ENCODE data around the gene IMPG1. TPM values are rescaled to one million over a fixed set of nuclear protein-coding genes. Genes with fewer than 3 reads are reported as not detected.

Gene IMPG1
- total and polyA plus RNA-seq, 9 donors = 0.11 to 0.79 (median 0.39) TPM

DNA sequence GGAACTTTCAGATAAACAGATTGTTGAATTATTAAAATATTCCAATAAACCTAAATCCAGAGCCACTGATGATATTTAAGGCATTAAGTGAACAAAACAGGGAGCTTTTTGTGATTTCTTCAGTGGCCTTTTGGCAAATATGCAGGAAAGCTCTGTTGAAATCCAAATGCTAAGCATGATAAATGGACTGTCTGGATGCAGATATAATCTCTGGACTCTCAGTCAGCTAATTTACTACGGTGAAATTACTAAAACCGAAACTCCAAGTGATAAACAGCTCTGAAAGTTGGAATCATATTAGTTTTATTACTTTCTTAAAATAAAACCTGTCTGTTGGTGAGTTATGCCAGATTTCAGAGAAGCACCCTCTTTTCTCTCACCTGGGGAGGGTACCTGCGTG is 120.3 kb downstream of the IMPG1 start:
- no peak for DNase-seq
- Histone ChIP-seq H3K4me3 (ENCODE audit: low read length) (no peak overlapping the region), H3K27ac (ENCODE audit: low read length) (no peak overlapping the region), H3K9me3 (replicated peaks; ENCODE audit: control insufficient read depth, low read depth, low read length) (no peaks in the 10 kb centered on the region), H3K27me3 (ENCODE audit: control insufficient read depth, insufficient read depth, low read length) (no peaks in the 10 kb centered on the region), H3K4me1 (ENCODE audit: control insufficient read depth, insufficient read depth, low read length) (no peaks in the 10 kb centered on the region), H3K36me3 (ENCODE audit: control insufficient read depth, insufficient read depth, low read length) (no peaks in the 10 kb centered on the region)
- WGBS (ENCODE audit: insufficient coverage) = no CpG with 5 or more reads among the region's 3 CpGs

- Histone ChIP-seq H3K27me3 (ENCODE audit: control insufficient read depth, insufficient read depth, low read length) (no peaks in the 10 kb centered on the region), H3K27ac (ENCODE audit: low read length) (no peak overlapping the region), H3K4me3 (ENCODE audit: low read length) (no peak overlapping the region), H3K36me3 (ENCODE audit: control insufficient read depth, insufficient read depth, low read length) (no peaks in the 10 kb centered on the region), H3K4me1 (ENCODE audit: control insufficient read depth, insufficient read depth, low read length) (no peaks in the 10 kb centered on the region), H3K9me3 (replicated peaks; ENCODE audit: control insufficient read depth, low read depth, low read length) (no peaks in the 10 kb centered on the region)
- no peak for DNase-seq
- 81% methylated on average over 3 of the region's 5 CpGs for WGBS (ENCODE audit: insufficient coverage)
Measured at GRCh38 chr6:75947935-75948334, 124.5 kb downstream of the IMPG1 start.

- WGBS (ENCODE audit: insufficient coverage) = no CpG with 5 or more reads among the region's 4 CpGs
- H3K27me3 ChIP-seq (ENCODE audit: control insufficient read depth, insufficient read depth, low read length) = no peaks in the 10 kb centered on the region
- no peaks in the 10 kb centered on the region for H3K36me3 ChIP-seq (ENCODE audit: control insufficient read depth, insufficient read depth, low read length)
- no peak overlapping the region for H3K4me3 ChIP-seq (ENCODE audit: low read length)
- no peak for DNase-seq
- no peaks in the 10 kb centered on the region for H3K4me1 ChIP-seq (ENCODE audit: control insufficient read depth, insufficient read depth, low read length)
- no peaks in the 10 kb centered on the region for H3K9me3 ChIP-seq (replicated peaks; ENCODE audit: control insufficient read depth, low read depth, low read length)
- H3K27ac ChIP-seq (ENCODE audit: low read length) = no peak overlapping the region
Measured at GRCh38 chr6:75946146-75946831, 126.2 kb downstream of the IMPG1 start.

GRCh38 chr6:75943381-75943780 is 129.1 kb downstream of the IMPG1 start:
- Histone ChIP-seq H3K4me3 (ENCODE audit: low read length) (no peak overlapping the region), H3K27me3 (ENCODE audit: control insufficient read depth, insufficient read depth, low read length) (no peaks in the 10 kb centered on the region), H3K4me1 (ENCODE audit: control insufficient read depth, insufficient read depth, low read length) (no peaks in the 10 kb centered on the region), H3K9me3 (replicated peaks; ENCODE audit: control insufficient read depth, low read depth, low read length) (no peaks in the 10 kb centered on the region), H3K36me3 (ENCODE audit: control insufficient read depth, insufficient read depth, low read length) (no peaks in the 10 kb centered on the region), H3K27ac (ENCODE audit: low read length) (no peak overlapping the region)
- WGBS (ENCODE audit: insufficient coverage) = 51% methylated on average over 2 of the region's 2 CpGs
- DNase-seq = no peak

DNA sequence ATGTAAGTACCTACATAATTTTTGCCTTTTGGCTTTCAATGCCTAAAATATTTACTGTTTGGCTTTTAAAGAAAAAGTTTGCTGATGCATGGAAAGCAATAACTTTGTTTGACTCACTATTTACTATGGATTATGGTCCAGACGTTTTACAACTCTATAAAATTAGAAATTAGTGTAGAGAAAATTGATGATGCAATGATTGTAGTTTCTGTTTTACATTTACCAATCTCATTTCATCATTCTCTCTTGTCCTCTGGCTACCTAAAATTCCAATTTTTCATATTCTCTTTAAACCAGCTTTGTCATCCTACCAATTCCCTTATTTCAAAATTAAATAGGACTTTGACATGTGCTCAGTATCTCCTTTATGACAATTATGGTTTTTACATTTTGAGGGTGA is 131.0 kb downstream of the IMPG1 start:
- Histone ChIP-seq H3K4me1 (ENCODE audit: control insufficient read depth, insufficient read depth, low read length) (no peaks in the 10 kb centered on the region), H3K27ac (ENCODE audit: low read length) (no peak overlapping the region), H3K27me3 (ENCODE audit: control insufficient read depth, insufficient read depth, low read length) (peaks cover 4% of the 10 kb centered on the region), H3K36me3 (ENCODE audit: control insufficient read depth, insufficient read depth, low read length) (no peaks in the 10 kb centered on the region), H3K9me3 (replicated peaks; ENCODE audit: control insufficient read depth, low read depth, low read length) (no peaks in the 10 kb centered on the region), H3K4me3 (ENCODE audit: low read length) (no peak overlapping the region)
- no CpG with 5 or more reads among the region's 1 CpG for WGBS (ENCODE audit: insufficient coverage)
- DNase-seq = no peak

GRCh38 chr6:75940564-75940963 is 131.9 kb downstream of the IMPG1 start:
- Histone ChIP-seq H3K9me3 (replicated peaks; ENCODE audit: control insufficient read depth, low read depth, low read length) (no peaks in the 10 kb centered on the region), H3K4me1 (ENCODE audit: control insufficient read depth, insufficient read depth, low read length) (no peaks in the 10 kb centered on the region), H3K27ac (ENCODE audit: low read length) (no peak overlapping the region), H3K4me3 (ENCODE audit: low read length) (no peak overlapping the region), H3K27me3 (ENCODE audit: control insufficient read depth, insufficient read depth, low read length) (peaks cover 6% of the 10 kb centered on the region), H3K36me3 (ENCODE audit: control insufficient read depth, insufficient read depth, low read length) (no peaks in the 10 kb centered on the region)
- WGBS (ENCODE audit: insufficient coverage) = 38% methylated on average over 2 of the region's 4 CpGs
- DNase-seq = no peak

GRCh38 chr6:75937846-75938245 is 134.6 kb downstream of the IMPG1 start:
- Histone ChIP-seq H3K4me1 (ENCODE audit: control insufficient read depth, insufficient read depth, low read length) (peaks cover 8% of the 10 kb centered on the region), H3K4me3 (ENCODE audit: low read length) (no peak overlapping the region)

GRCh38 chr6:75936682-75937081 is 135.8 kb downstream of the IMPG1 start:
- 81% methylated on average over 3 of the region's 3 CpGs for WGBS (ENCODE audit: insufficient coverage)
- no peak overlapping the region for H3K27ac ChIP-seq (ENCODE audit: low read length)
- DNase-seq = no peak

More at GRCh38 chr6:75937846-75938245, 134.6 kb downstream of the IMPG1 start:
- no peak for DNase-seq
- 17% methylated on average over 2 of the region's 2 CpGs for WGBS (ENCODE audit: insufficient coverage)
- no peak overlapping the region for H3K27ac ChIP-seq (ENCODE audit: low read length)
- H3K27me3 ChIP-seq (ENCODE audit: control insufficient read depth, insufficient read depth, low read length) = peaks cover 6% of the 10 kb centered on the region
- no peaks in the 10 kb centered on the region for H3K9me3 ChIP-seq (replicated peaks; ENCODE audit: control insufficient read depth, low read depth, low read length)
- no peaks in the 10 kb centered on the region for H3K36me3 ChIP-seq (ENCODE audit: control insufficient read depth, insufficient read depth, low read length)

GRCh38 chr6:75935473-75935793 is 137.0 kb downstream of the IMPG1 start:
- DNase-seq = no peak
- Histone ChIP-seq H3K4me3 (ENCODE audit: low read length) (peak overlapping the region; percentile 45), H3K36me3 (ENCODE audit: control insufficient read depth, insufficient read depth, low read length) (no peaks in the 10 kb centered on the region), H3K27ac (ENCODE audit: low read length) (no peak overlapping the region), H3K9me3 (replicated peaks; ENCODE audit: control insufficient read depth, low read depth, low read length) (no peaks in the 10 kb centered on the region), H3K4me1 (ENCODE audit: control insufficient read depth, insufficient read depth, low read length) (peaks cover 16% of the 10 kb centered on the region), H3K27me3 (ENCODE audit: control insufficient read depth, insufficient read depth, low read length) (peaks cover 6% of the 10 kb centered on the region)
- no CpG with 5 or more reads among the region's 12 CpGs for WGBS (ENCODE audit: insufficient coverage)

More at GRCh38 chr6:75936682-75937081, 135.8 kb downstream of the IMPG1 start:
- H3K36me3 ChIP-seq (ENCODE audit: control insufficient read depth, insufficient read depth, low read length) = no peaks in the 10 kb centered on the region
- H3K27me3 ChIP-seq (ENCODE audit: control insufficient read depth, insufficient read depth, low read length) = peaks cover 6% of the 10 kb centered on the region
- H3K9me3 ChIP-seq (replicated peaks; ENCODE audit: control insufficient read depth, low read depth, low read length) = no peaks in the 10 kb centered on the region
- H3K4me3 ChIP-seq (ENCODE audit: low read length) = no peak overlapping the region
- peaks cover 12% of the 10 kb centered on the region for H3K4me1 ChIP-seq (ENCODE audit: control insufficient read depth, insufficient read depth, low read length)

GRCh38 chr6:75934643-75935472 is 137.6 kb downstream of the IMPG1 start:
- no peak overlapping the region for H3K27ac ChIP-seq (ENCODE audit: low read length)
- 5% methylated on average over 26 of the region's 32 CpGs for WGBS (ENCODE audit: insufficient coverage)
- H3K36me3 ChIP-seq (ENCODE audit: control insufficient read depth, insufficient read depth, low read length) = no peaks in the 10 kb centered on the region
- H3K9me3 ChIP-seq (replicated peaks; ENCODE audit: control insufficient read depth, low read depth, low read length) = no peaks in the 10 kb centered on the region
- peak overlapping the region; percentile 45 for H3K4me3 ChIP-seq (ENCODE audit: low read length)
- peaks cover 6% of the 10 kb centered on the region for H3K27me3 ChIP-seq (ENCODE audit: control insufficient read depth, insufficient read depth, low read length)
- DNase-seq = peak; percentile 89
- H3K4me1 ChIP-seq (ENCODE audit: control insufficient read depth, insufficient read depth, low read length) = peaks cover 16% of the 10 kb centered on the region

All from muscle of leg (tissue), 11 donors.